ENCODE data around the gene RIOK1.

RIOK1 gene

GRCh38 chr6:7413151-7413823, 23.7 kb downstream of the RIOK1 start (continued):
- TF ChIP-seq ZFP30 (CRISPR knock-in tag; IDR thresholded peaks at IDR 0.05) = no peak
- TF ChIP-seq CREB5 (CRISPR knock-in tag; IDR thresholded peaks at IDR 0.05; ENCODE audit: low read depth) = no peak

DNA sequence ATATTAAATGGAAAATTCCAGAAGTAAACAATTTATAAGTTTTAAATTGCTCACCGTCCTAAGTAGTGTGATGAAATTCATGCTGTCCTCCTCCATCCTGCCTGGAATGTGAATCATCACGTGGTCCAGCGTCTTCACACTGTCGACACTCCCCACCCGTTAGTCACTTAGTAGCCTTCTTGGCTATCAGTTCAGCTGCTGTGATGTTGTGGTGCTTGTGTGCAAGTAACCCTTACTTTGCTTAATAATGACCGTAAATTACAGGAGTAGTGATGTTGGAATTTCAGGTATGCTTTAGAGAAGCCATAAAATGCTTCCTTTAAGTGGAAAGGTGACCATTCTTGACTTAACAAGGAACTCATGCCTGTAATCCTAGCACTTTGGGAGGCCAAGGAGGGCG, 25.2 kb downstream of the RIOK1 start:
- ATAC-seq = no peak
- TF ChIP-seq, protein P1, sequence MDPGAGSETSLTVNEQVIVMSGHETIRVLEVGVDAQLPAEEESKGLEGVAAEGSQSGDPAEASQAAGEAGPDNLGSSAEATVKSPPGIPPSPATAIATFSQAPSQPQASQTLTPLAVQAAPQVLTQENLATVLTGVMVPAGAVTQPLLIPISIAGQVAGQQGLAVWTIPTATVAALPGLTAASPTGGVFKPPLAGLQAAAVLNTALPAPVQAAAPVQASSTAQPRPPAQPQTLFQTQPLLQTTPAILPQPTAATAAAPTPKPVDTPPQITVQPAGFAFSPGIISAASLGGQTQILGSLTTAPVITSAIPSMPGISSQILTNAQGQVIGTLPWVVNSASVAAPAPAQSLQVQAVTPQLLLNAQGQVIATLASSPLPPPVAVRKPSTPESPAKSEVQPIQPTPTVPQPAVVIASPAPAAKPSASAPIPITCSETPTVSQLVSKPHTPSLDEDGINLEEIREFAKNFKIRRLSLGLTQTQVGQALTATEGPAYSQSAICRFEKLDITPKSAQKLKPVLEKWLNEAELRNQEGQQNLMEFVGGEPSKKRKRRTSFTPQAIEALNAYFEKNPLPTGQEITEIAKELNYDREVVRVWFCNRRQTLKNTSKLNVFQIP (CRISPR knock-in tag; IDR thresholded peaks at IDR 0.05; ENCODE audit: borderline replicate concordance, low read depth) = no peak
- TF ChIP-seq, protein P2, sequence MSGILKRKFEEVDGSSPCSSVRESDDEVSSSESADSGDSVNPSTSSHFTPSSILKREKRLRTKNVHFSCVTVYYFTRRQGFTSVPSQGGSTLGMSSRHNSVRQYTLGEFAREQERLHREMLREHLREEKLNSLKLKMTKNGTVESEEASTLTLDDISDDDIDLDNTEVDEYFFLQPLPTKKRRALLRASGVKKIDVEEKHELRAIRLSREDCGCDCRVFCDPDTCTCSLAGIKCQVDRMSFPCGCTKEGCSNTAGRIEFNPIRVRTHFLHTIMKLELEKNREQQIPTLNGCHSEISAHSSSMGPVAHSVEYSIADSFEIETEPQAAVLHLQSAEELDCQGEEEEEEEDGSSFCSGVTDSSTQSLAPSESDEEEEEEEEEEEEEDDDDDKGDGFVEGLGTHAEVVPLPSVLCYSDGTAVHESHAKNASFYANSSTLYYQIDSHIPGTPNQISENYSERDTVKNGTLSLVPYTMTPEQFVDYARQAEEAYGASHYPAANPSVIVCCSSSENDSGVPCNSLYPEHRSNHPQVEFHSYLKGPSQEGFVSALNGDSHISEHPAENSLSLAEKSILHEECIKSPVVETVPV (CRISPR knock-in tag; IDR thresholded peaks at IDR 0.05) = no peak
- no peak for TF ChIP-seq ESRRG (CRISPR knock-in tag; IDR thresholded peaks at IDR 0.05)
- TF ChIP-seq ZNF8 (CRISPR knock-in tag; IDR thresholded peaks at IDR 0.05) = no peak

- ATAC-seq = no peak
Observed at GRCh38 chr6:7417684-7418083, 28.1 kb downstream of the RIOK1 start.

DNA sequence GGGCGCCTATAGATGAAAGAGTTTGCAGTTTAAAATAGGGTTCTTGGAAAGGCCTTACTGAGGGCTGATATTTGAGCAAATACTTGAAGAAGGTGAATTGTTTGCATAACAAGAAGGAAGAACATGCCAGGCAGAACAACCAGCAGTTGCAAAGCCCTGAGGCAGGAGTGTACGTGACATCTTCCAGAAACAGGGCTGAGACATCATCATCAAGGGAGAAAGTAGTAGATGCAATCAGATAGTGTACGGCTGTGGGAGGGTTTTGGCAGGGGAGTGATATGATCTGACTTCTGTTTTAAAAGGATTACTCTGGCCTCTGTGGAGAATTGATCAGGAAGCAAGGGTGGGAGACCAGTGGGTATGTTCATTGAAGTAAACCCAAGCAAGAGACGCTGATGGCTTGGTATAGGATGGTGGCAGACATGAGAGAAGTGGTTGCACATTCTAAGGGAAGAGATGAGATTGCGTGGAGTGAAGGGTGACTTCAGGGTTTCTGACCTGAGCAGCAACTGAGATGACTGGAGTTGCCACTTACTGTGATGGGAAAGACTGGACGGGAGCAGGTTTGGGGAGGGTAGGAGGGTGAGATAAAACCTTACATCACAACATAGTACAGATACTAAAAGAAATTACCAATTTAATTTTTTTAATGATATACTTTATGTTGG, 28.8 kb downstream of the RIOK1 start:
- ATAC-seq = no peak
- TF ChIP-seq RARB (CRISPR knock-in tag; IDR thresholded peaks at IDR 0.05) (no peak), ARNTL (CRISPR knock-in tag; IDR thresholded peaks at IDR 0.05; ENCODE audit: borderline replicate concordance, low read depth) (no peak), TCF4 (CRISPR knock-in tag; IDR thresholded peaks at IDR 0.05; ENCODE audit: borderline replicate concordance) (peak; percentile 33; the same call in 1 of the 2 replicates)

More at GRCh38 chr6:7417684-7418083, 28.1 kb downstream of the RIOK1 start:
- TF ChIP-seq RARB (CRISPR knock-in tag; IDR thresholded peaks at IDR 0.05) = no peak
- no peak for TF ChIP-seq TOX (CRISPR knock-in tag; IDR thresholded peaks at IDR 0.05; ENCODE audit: borderline replicate concordance)
- no peak for TF ChIP-seq ZNF565 (CRISPR knock-in tag; conservative IDR thresholded peaks at IDR 0.05; ENCODE audit: low read depth)
- no peak for TF ChIP-seq PATZ1 (CRISPR knock-in tag; IDR thresholded peaks at IDR 0.05; ENCODE audit: borderline replicate concordance)
- TF ChIP-seq, protein P1 (CRISPR knock-in tag; IDR thresholded peaks at IDR 0.05; ENCODE audit: borderline replicate concordance, low read depth) = no peak
- no peak for TF ChIP-seq OSR1 (CRISPR knock-in tag; IDR thresholded peaks at IDR 0.05)
- no peak for TF ChIP-seq ISL1 (CRISPR knock-in tag; IDR thresholded peaks at IDR 0.05)
- TF ChIP-seq ZFP30 (CRISPR knock-in tag; IDR thresholded peaks at IDR 0.05) = no peak
- no peak for TF ChIP-seq SNAI2 (CRISPR knock-in tag; IDR thresholded peaks at IDR 0.05)

GRCh38 chr6:7419065-7419464, 29.5 kb downstream of the RIOK1 start:
- no peak for ATAC-seq
- TF ChIP-seq ZNF70 (CRISPR knock-in tag; IDR thresholded peaks at IDR 0.05) = no peak
- TF ChIP-seq GLIS3 (CRISPR knock-in tag; IDR thresholded peaks at IDR 0.05) = no peak
- no peak for TF ChIP-seq TCF4 (CRISPR knock-in tag; IDR thresholded peaks at IDR 0.05; ENCODE audit: borderline replicate concordance)
- TF ChIP-seq ZC3H10 (CRISPR knock-in tag; IDR thresholded peaks at IDR 0.05) = no peak
- TF ChIP-seq, protein P3, sequence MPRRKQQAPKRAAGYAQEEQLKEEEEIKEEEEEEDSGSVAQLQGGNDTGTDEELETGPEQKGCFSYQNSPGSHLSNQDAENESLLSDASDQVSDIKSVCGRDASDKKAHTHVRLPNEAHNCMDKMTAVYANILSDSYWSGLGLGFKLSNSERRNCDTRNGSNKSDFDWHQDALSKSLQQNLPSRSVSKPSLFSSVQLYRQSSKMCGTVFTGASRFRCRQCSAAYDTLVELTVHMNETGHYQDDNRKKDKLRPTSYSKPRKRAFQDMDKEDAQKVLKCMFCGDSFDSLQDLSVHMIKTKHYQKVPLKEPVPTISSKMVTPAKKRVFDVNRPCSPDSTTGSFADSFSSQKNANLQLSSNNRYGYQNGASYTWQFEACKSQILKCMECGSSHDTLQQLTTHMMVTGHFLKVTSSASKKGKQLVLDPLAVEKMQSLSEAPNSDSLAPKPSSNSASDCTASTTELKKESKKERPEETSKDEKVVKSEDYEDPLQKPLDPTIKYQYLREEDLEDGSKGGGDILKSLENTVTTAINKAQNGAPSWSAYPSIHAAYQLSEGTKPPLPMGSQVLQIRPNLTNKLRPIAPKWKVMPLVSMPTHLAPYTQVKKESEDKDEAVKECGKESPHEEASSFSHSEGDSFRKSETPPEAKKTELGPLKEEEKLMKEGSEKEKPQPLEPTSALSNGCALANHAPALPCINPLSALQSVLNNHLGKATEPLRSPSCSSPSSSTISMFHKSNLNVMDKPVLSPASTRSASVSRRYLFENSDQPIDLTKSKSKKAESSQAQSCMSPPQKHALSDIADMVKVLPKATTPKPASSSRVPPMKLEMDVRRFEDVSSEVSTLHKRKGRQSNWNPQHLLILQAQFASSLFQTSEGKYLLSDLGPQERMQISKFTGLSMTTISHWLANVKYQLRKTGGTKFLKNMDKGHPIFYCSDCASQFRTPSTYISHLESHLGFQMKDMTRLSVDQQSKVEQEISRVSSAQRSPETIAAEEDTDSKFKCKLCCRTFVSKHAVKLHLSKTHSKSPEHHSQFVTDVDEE (CRISPR knock-in tag; IDR thresholded peaks at IDR 0.05) = no peak
- TF ChIP-seq PPARA (CRISPR knock-in tag; IDR thresholded peaks at IDR 0.05; ENCODE audit: borderline replicate concordance) = no peak
- TF ChIP-seq PATZ1 (CRISPR knock-in tag; IDR thresholded peaks at IDR 0.05; ENCODE audit: borderline replicate concordance) = no peak
- TF ChIP-seq BACH2 (CRISPR knock-in tag; IDR thresholded peaks at IDR 0.05; ENCODE audit: borderline replicate concordance) = no peak
- TF ChIP-seq TOX (CRISPR knock-in tag; IDR thresholded peaks at IDR 0.05; ENCODE audit: borderline replicate concordance) = no peak
